Cerebellar cortex (tissue), 1 donor: ENCODE measurements around the gene PSENEN.
"Not testable (repeated sequence)": the region's sequence is repeated elsewhere in the genome, so short reads cannot be mapped to it uniquely, and the experiment has no call there.

Source experiments
- DNase-seq: peaks from one replicate; pipeline ENCODE4 v3.0.0-alpha.2; 2015; ENCODE audit warnings: low spot score

PSENEN gene

GRCh38 chr19:35789195-35789977, 43.9 kb downstream of the PSENEN start:
- no peak for DNase-seq

DNA sequence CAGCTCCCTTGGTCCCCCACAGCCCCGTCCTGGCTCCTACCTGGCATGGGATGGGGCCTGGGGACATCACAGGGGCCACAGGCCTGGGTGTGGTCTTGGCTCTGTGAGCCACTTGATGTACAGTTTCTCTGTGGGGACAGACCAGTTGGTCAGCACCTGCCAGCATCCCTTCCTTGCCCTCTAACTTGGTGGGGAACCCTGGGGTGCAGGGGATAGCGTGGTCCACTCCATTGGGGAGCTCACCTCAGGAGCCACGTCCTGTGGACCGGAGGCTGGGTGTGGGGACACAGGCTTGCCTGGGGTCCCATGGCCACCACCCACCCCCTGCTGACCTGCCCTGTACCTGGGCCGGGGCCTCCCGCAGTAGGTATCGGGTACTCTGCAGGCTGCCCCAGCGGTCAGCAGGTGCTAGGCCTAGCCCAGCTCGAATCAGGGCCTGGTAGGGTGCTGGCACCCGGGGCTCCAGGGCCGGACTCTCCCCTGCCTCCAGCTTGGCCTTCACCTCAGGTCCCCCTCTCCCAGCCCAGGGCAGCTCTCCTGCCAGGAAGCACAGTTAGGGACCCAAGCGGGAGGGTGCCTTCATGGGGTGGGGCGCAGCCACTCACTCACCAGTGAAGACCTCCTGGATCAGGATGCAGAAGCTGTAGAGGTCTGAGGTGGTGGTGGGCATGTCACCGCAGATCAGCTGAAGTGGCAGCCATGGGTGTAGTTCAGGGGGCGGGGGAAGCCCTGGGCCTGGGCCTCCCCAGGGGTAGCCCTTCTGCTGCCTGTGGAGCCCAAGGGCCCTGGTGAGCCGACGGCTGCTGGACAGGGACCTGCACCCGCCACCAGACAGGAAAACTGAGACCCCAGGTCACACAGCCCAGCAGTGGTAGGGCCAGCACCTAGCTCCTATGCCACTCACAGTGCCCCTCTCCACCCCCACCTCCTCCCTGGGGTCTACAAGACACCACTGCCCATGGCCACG, 44.8 kb downstream of the PSENEN start:
- DNase-seq, result no peak

- DNase-seq, result peak; percentile 58
Observed at GRCh38 chr19:35790981-35791813, 45.7 kb downstream of the PSENEN start.

- DNase-seq, result no peak
Observed at GRCh38 chr19:35791814-35792279, 46.4 kb downstream of the PSENEN start.

DNA sequence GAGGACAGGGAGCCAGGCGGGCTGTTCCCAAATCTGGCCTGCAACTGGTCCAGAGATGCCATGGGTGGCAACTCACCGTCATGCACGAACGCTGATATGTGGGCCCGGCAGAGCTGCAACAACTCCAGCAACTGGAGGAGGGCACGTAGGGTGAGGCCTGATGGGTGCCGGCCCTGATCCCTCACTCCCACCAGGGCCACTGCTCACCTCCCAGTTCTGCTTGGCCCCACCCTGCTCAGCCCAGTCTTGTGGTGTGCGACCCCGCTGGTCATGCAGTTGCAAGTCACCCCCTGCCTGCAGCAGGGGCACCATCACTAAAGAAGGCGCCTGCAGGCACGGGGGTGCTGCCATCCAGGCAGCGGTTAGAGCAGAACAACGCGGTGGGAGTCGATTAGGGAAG, 46.9 kb downstream of the PSENEN start:
- DNase-seq, result no peak

DNA sequence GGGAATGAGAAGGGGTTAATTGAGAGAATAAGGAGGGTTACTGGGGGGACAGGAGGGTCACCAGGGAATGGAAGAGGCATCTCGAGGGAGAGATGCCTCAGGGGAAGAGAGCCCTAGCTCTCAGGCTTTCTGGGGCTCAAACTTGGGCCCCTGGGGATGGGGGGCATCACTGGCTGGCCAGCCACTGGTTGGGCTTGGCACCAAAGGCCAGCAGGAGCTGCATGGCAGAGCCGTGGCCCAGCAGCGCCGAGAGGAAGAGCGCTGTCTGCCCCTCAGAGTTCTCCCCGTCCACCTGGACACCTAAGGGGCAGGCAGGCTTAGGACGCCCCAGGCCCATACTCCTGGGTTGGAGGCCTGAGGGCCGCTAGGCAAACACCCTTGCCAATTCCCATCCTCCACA, 47.4 kb downstream of the PSENEN start:
- DNase-seq, result no peak

DNA sequence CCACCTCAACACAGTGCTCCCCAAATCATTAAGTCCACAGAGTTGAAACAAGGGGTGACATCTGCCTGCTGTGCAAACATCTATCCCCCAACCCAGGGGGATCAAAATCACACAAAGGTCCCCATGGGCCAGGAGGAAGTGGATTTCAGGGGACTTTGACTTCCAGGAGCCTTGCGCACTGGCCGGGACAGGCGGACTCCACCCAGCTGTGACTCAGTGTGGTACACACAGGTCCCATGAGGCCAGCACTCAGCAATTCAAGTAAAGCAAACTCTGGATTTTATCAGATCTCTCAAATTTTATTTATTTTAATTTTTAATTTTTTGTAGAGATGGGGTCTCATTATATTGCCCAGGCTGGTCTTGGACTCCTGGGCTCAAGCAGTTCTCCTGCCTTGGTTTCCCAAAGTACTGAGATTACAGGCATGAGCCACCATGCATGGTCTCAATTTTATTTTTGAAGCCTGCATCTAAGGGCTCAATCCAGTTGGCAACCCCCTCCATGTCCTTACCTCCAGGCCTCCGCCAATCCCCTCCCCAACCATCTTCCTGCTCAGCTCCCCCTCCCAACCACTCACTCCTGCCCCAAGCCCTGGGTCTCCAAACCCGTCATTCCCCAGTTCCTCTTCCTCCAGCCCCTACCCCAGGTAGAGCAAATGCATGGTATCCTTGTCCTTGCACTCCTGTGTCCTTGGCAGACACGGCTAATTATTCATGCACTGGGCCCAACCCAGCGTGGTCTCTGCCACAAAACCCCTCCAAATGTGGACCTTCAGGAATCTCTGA, 48.1 kb downstream of the PSENEN start:
- no peak for DNase-seq

DNA sequence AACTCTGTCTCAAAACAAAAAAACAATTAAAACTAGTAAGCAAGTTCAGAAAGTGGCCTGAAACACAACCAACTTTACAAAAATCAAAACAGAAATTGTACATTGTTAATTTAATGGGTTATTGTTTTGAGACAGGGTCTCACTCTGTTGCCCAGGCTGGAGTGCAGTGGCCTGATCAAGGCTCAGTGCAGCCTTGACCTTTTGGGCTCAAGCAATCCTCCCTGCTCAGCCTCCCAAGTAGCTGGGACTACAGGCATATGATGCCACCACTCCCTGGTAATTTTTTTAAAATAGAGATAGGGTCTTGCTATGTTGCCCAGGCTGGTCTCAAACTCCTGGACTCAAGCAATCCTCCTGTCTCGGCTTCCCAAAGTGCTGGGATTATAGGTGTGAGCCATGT, 50.1 kb downstream of the PSENEN start:
- DNase-seq, result not testable (repeated sequence)
